Ramos (cell line): ENCODE data around the gene AMY1C.
"Not testable (repeated sequence)": the region's sequence is repeated elsewhere in the genome, so short reads cannot be mapped to it uniquely, and the experiment has no call there.

Source experiments
- in situ Hi-C: fragments of 300-500 bp; cut with MboI; formaldehyde crosslinking; loops from one replicate; pipeline ENCODE4 v1.14.3; 2022; ENCODE audit warnings: low sequenced_read_pairs; ENCODE audit not compliant: unreplicated experiment

The AMY1C gene

GRCh38 chr1:103749598-103749997 is at the start of gene AMY1C:
TSS of gene AMY1C (plus strand) at chr1:103749898. CDS start at chr1:103750470, 572 bp downstream.
- in situ Hi-C loops = not testable (repeated sequence)

DNA sequence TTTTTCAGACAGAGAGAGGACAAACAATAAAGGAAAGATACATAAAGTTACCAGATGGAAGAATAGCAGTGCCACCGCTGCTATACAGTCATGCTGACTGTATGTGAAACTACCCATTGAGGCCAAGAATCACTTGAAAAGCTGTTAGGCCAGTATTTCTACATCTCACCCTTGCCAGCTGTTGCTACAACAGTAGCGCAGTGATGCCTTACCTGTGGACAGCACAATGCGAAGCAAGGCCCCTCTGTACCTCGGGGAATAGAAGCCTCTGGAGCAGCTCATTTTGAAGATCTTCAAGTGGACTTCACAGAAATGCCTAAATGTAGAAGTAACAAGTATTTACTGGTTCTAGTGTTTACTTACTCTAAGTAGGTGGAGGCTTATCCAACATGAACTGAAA is 49.0 kb upstream of the AMY1C start:
- in situ Hi-C loops = not testable (repeated sequence)

DNA sequence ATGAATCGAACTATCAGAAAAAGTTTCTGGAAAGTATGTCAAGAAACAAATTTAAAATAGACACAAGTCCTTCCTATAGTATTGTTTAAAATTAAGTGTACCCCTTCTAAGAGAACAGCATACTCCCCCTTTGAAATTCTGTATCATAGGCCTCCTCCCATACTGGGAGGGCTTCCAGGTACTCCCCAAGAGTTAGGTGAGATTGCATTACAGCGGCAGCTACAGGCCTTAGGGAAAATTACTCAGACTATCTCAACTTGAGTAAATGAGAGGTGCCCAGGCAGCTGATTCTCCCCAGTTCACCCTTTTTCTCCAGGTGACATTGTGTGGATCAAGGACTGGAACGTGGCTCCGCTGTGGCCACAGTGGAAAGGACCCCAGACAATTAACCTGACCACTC is 48.4 kb upstream of the AMY1C start:
- in situ Hi-C loops = not testable (repeated sequence)

GRCh38 chr1:103707670-103708069 is 42.0 kb upstream of the AMY1C start:
- in situ Hi-C loops = not testable (repeated sequence)

- in situ Hi-C loops = not testable (repeated sequence)
Observed at GRCh38 chr1:103710381-103710780, 39.3 kb upstream of the AMY1C start.

- in situ Hi-C loops = not testable (repeated sequence)
Observed at GRCh38 chr1:103717404-103717803, 32.3 kb upstream of the AMY1C start.

- in situ Hi-C loops = not testable (repeated sequence)
Observed at GRCh38 chr1:103721473-103721872, 28.2 kb upstream of the AMY1C start.

GRCh38 chr1:103735334-103735733 is 14.4 kb upstream of the AMY1C start:
- in situ Hi-C loops = not testable (repeated sequence)

- in situ Hi-C loops = not testable (repeated sequence)
Observed at GRCh38 chr1:103738031-103738430, 11.7 kb upstream of the AMY1C start.

GRCh38 chr1:103744449-103744848 is 5.2 kb upstream of the AMY1C start:
- in situ Hi-C loops = not testable (repeated sequence)

DNA sequence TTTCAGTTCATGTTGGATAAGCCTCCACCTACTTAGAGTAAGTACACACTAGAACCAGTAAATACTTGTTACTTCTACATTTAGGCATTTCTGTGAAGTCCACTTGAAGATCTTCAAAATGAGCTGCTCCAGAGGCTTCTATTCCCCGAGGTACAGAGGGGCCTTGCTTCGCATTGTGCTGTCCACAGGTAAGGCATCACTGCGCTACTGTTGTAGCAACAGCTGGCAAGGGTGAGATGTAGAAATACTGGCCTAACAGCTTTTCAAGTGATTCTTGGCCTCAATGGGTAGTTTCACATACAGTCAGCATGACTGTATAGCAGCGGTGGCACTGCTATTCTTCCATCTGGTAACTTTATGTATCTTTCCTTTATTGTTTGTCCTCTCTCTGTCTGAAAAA is 4.7 kb upstream of the AMY1C start:
- in situ Hi-C loops = not testable (repeated sequence)

DNA sequence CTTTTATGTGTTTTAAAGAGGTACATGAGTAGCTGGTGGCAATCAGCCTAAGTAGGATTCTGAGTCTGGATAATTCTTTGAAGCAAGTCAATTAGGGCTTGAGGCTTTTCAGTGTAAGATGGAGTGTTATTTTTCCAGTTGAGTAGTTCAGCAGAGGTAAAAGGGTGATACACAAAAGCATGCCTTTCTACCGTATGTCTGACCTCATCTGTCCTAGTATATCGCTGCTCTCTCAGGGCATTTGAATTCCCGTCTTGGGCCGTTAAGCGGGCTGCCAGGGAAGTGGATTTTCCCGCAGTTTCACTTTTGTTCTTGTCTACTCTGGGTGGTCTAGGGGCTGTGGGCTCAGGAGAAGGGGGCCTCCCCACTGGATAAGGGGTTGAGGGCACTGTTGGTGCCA is 1.4 kb upstream of the AMY1C start:
- in situ Hi-C loops = not testable (repeated sequence)

DNA sequence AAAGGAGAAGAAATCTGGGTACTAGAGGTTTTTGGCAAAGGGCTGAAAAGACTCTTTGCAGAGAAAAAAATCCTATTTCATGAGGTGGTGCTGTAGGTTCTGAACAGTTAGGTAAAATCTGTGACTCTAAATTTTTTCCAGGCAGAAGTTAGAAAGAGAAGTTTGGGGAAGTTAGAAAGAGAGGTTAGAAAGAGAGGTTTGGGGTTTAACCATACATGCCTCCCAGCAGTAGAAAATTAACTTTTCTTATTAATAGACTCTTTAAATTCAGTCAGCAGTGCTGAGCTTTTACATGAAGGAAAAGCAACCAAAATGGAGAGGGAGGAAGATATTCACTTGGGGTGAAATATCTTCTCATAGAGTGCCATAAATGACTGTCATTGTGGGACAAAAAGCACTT is 12.2 kb downstream of the AMY1C start:
- in situ Hi-C loops = no loop called here

DNA sequence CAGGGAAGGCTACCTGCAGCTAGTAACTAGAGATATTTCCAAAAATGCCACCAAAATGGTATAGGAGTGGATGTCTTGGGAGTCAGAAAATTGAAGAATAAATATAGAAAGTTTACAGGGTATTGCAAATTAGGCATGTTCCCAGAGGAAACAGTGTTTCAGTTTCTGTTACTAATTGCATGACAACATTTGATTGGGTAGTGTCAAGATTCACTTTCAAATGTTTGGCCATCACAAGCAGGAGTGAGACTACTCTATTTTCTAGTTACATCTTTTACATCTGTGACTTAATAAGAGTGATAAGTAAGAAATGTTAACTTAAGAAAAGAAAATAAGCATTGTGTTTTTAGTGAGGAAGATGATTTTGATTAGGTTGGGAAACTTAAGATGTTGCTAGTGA is 30.2 kb downstream of the AMY1C start:
- in situ Hi-C loops = no loop called here

DNA sequence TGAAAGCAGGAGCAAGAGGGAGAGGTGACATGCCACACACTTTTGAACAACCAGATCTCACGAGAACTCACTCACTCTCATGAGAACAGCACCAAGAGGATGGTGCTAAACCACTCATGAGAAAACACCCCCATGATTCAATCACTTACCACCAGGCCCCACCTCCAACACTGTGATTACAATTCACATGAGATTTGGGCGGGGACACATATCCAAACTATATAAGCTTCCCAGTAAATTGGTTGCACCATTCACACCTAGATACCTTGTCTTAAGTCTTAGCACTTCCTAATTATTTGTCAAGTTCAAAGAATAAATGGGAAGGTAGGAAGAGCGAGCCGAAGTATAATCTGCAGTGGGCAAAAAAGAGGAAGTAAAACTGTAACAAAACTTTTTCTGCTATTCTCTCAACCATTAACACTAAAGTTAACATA is 34.3 kb downstream of the AMY1C start:
- in situ Hi-C loops = no loop called here

DNA sequence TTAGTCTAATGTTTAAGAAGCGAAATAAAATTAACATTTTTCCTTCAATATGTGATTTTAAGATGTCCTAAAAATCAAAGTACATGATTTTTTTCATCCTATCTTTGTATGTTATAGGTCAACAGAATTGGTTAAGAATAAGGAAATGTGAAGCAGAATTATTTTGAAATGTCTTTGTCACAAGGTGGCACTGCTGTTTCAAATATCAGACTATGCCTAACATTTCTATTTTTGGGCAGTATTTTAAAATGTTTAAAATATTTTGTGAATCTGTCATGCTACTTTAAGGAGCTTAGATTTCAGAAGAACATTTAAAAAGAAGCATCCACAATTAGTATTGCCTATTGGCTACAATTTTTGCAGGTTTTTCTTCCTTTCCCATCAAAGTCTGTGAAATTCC is 38.7 kb downstream of the AMY1C start:
- in situ Hi-C loops = no loop called here

GRCh38 chr1:103790172-103790571 is 40.5 kb downstream of the AMY1C start:
- in situ Hi-C loops = no loop called here
